H9 (cell line): ENCODE results near the gene SRGAP3. TPM values are rescaled to one million over a fixed set of nuclear protein-coding genes. Genes with fewer than 3 reads are reported as not detected.

Source experiments
- DNase-seq: peaks from one replicate; pipeline ENCODE4 v3.0.0-alpha.2; 2017
- H2AFZ ChIP-seq: one replicate; pipeline ENCODE4 v1.6.1; 2013; ENCODE audit warnings: mild to moderate bottlenecking, low read length, control low read depth, moderate library complexity
- H2AK5ac ChIP-seq: 2 replicates; pipeline ENCODE4 v1.6.1; 2013; ENCODE audit warnings: low read length, control low read depth, mixed read lengths; ENCODE audit not compliant: insufficient read length
- H2BK120ac ChIP-seq: one replicate; pipeline ENCODE4 v1.6.1; 2013; ENCODE audit warnings: low read depth, mild to moderate bottlenecking, low read length, control low read depth, inconsistent platforms; ENCODE audit not compliant: poor library complexity, severe bottlenecking
- H2BK12ac ChIP-seq: 2 replicates; pipeline ENCODE4 v1.6.1; 2013; ENCODE audit warnings: low read length, control low read depth, mixed read lengths, low read depth; ENCODE audit not compliant: insufficient read length
- H2BK15ac ChIP-seq: 2 replicates; pipeline ENCODE4 v1.6.1; 2013; ENCODE audit warnings: low read depth, low read length, control low read depth
- H2BK20ac ChIP-seq: one replicate; pipeline ENCODE4 v1.6.1; 2013; ENCODE audit warnings: low read depth, mild to moderate bottlenecking, low read length, control low read depth, inconsistent platforms; ENCODE audit not compliant: poor library complexity, severe bottlenecking
- H2BK5ac ChIP-seq: 2 replicates; pipeline ENCODE4 v1.6.1; 2013; ENCODE audit warnings: low read length, control low read depth, mixed read lengths; ENCODE audit not compliant: insufficient read length
- H3K14ac ChIP-seq: 2 replicates; pipeline ENCODE4 v1.6.1; 2013; ENCODE audit warnings: low read length, control low read depth; ENCODE audit not compliant: insufficient read depth
- H3K18ac ChIP-seq: 2 replicates; pipeline ENCODE4 v1.6.1; 2013; ENCODE audit warnings: low read depth, mild to moderate bottlenecking, mixed read lengths, low read length, control low read depth; ENCODE audit not compliant: insufficient read length
- H3K23ac ChIP-seq: 2 replicates; pipeline ENCODE4 v1.6.1; 2013; ENCODE audit warnings: low read length, control low read depth, mixed read lengths, low read depth; ENCODE audit not compliant: insufficient read length
- H3K23me2 ChIP-seq: 2 replicates; pipeline ENCODE4 v1.6.1; 2013; ENCODE audit warnings: low read depth, mild to moderate bottlenecking, mixed read lengths, low read length, control low read depth; ENCODE audit not compliant: insufficient read length, poor library complexity, severe bottlenecking
- H3K27ac ChIP-seq: 2 replicates; pipeline ENCODE4 v1.5.1; 2013; ENCODE audit warnings: low read length, control low read depth, mixed read lengths, low read depth; ENCODE audit not compliant: insufficient read length
- H3K27me3 ChIP-seq: 2 replicates; pipeline ENCODE4 v1.6.1; 2013; ENCODE audit warnings: low read length, control low read depth, inconsistent platforms; ENCODE audit not compliant: insufficient read depth
- H3K4ac ChIP-seq: 2 replicates; pipeline ENCODE4 v1.6.1; 2013; ENCODE audit warnings: low read depth, mild to moderate bottlenecking, control low read depth, inconsistent platforms, low read length, moderate library complexity
- H3K4me1 ChIP-seq: 2 replicates; pipeline ENCODE4 v1.6.1; 2013; ENCODE audit warnings: low read length, control low read depth, inconsistent platforms; ENCODE audit not compliant: insufficient read depth
- H3K4me2 ChIP-seq: 2 replicates; pipeline ENCODE4 v1.6.1; 2013; ENCODE audit warnings: low read length, control low read depth, mixed read lengths; ENCODE audit not compliant: insufficient read length, insufficient read depth
- H3K56ac ChIP-seq: 2 replicates; pipeline ENCODE4 v1.6.1; 2013; ENCODE audit warnings: low read depth, mild to moderate bottlenecking, mixed read lengths, low read length, control low read depth; ENCODE audit not compliant: insufficient read length
- H3K79me1 ChIP-seq: 2 replicates; pipeline ENCODE4 v1.6.1; 2013; ENCODE audit warnings: low read depth, mild to moderate bottlenecking, moderate library complexity, low read length, control low read depth, inconsistent platforms; ENCODE audit not compliant: insufficient read depth, poor library complexity, severe bottlenecking
- H3K79me2 ChIP-seq: 2 replicates; pipeline ENCODE4 v1.6.1; 2013; ENCODE audit warnings: low read length, control low read depth, inconsistent platforms; ENCODE audit not compliant: insufficient read depth
- H3K9ac ChIP-seq: 2 replicates; pipeline ENCODE4 v1.6.1; 2013; ENCODE audit warnings: low read length, control low read depth, mixed read lengths; ENCODE audit not compliant: insufficient read length; ENCODE audit errors: extremely low read depth
- H3K9me3 ChIP-seq: one replicate; pipeline ENCODE4 v1.6.1; 2013; ENCODE audit warnings: low read depth, low read length, inconsistent platforms; ENCODE audit not compliant: control insufficient read depth
- H3T11ph ChIP-seq: one replicate; pipeline ENCODE4 v1.6.1; 2013; ENCODE audit warnings: mild to moderate bottlenecking, low read length, control low read depth, inconsistent platforms
- H4K20me1 ChIP-seq: one replicate; pipeline ENCODE4 v1.6.1; 2013; ENCODE audit not compliant: control insufficient read depth, insufficient read length, insufficient read depth
- H4K5ac ChIP-seq: 2 replicates; pipeline ENCODE4 v1.6.1; 2013; ENCODE audit warnings: low read depth, mild to moderate bottlenecking, mixed read lengths, low read length, control low read depth; ENCODE audit not compliant: insufficient read length
- H4K8ac ChIP-seq: replicated peaks from 2 replicates; pipeline ENCODE4 v1.6.1; 2013; ENCODE audit warnings: low read length, control low read depth, mixed read lengths, low read depth; ENCODE audit not compliant: insufficient read length
- H4K91ac ChIP-seq: 2 replicates; pipeline ENCODE4 v1.6.1; 2013; ENCODE audit warnings: low read depth, mild to moderate bottlenecking, moderate library complexity, mixed read lengths, low read length, control low read depth; ENCODE audit not compliant: insufficient read length
- H3K27ac Mint-ChIP-seq, 3 experiments: 2 replicates in 2 of 3; 3 replicates in 1 of 3; pipeline ENCODE4 v1.8.0; 2020 to 2021; ENCODE audit warnings: mixed read lengths in 3 of 3, mild to moderate bottlenecking in 1 of 3, moderate library complexity in 1 of 3
- H3K27me3 Mint-ChIP-seq: 2 replicates; pipeline ENCODE4 v1.8.0; 2021; ENCODE audit warnings: low read depth, mild to moderate bottlenecking, moderate library complexity, mixed read lengths
- H3K36me3 Mint-ChIP-seq, 3 experiments: 2 replicates in 2 of 3; 3 replicates in 1 of 3; pipeline ENCODE4 v1.8.0; 2020 to 2021; ENCODE audit warnings: low read depth in 3 of 3, mixed read lengths in 3 of 3; ENCODE audit not compliant: insufficient read depth in 1 of 3
- H3K4me1 Mint-ChIP-seq, 2 experiments: 2 replicates each; pipeline ENCODE4 v1.8.0; 2020; ENCODE audit warnings: mixed read lengths in 2 of 2
- H3K4me3 Mint-ChIP-seq, 2 experiments: 2 replicates in 1 of 2; 3 replicates in 1 of 2; pipeline ENCODE4 v1.8.0; 2020 to 2021; ENCODE audit warnings: mild to moderate bottlenecking in 2 of 2, mixed read lengths in 2 of 2, moderate library complexity in 1 of 2
- H3K9me3 Mint-ChIP-seq, 2 experiments: 2 replicates in 1 of 2; 3 replicates in 1 of 2; pipeline ENCODE4 v1.8.0; 2020; ENCODE audit warnings: mild to moderate bottlenecking in 2 of 2, mixed read lengths in 2 of 2, moderate library complexity in 1 of 2
- WGBS: extraction: QIAGEN DNeasy Blood & Tissue Kit; methylation state at CpG from one replicate; pipeline ENCODE4 v1.1.7; 2013; ENCODE audit warnings: missing lambda C conversion rate, low lambda C conversion rate, mixed read lengths; ENCODE audit not compliant: insufficient read length; ENCODE audit errors: extremely low coverage; 5-methylcytosine and 5-hydroxymethylcytosine counted together
- total RNA-seq: library from RNA; stranded (reverse); gene quantifications from 2 replicates; pipeline ENCODE4 v1.2.1, GENCODE V29; 2021
- TF ChIP-seq, protein P1 (sequence below): fragments of 200-600 bp; sonication (generic); conservative IDR thresholded peaks from 3 replicates; pipeline ENCODE4 v1.8.0; 2021; ENCODE audit warnings: antibody characterized with exemption, mild to moderate bottlenecking

SRGAP3 gene
- total RNA-seq, 1 experiment from 2014 or later: 3.4 TPM

DNA sequence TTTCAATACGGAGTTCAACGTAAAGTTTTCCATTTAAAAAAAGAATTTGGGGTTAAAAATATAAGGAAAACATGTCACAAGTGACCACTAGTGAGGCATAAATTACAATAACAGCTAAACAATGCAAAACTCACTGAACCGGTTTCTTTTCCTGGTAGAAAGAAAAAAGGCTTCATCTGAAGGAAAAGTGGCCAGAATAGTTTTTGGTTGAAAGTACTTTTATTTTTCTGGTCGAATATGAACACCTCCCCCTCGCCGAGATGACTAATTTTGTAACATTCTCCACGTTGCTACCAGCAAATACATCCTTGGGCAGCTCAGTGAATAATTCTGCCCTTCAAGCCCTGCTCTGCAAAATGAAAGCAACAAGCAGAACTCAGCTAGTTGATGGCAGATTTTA lies 3.9 kb upstream of the SRGAP3 start:
- Histone ChIP-seq H3K18ac (no peak overlapping the region), H3K79me2 (no peaks in the 10 kb centered on the region), H3T11ph (no peak overlapping the region), H3K4me2 (no peak overlapping the region), H3K79me1 (no peaks in the 10 kb centered on the region), H3K27me3 (no peaks in the 10 kb centered on the region), H3K4ac (no peak overlapping the region), H3K56ac (no peak overlapping the region), H2BK12ac (no peak overlapping the region), H3K23me2 (no peaks in the 10 kb centered on the region), H2BK20ac (no peak overlapping the region), H3K9ac (no peak overlapping the region), H4K5ac (no peak overlapping the region), H3K23ac (no peak overlapping the region), H2AFZ (no peak overlapping the region), H4K20me1 (no peaks in the 10 kb centered on the region), H3K4me1 (peaks cover 3% of the 10 kb centered on the region; the same call in 1 of the 2 replicates), H4K8ac (no peak overlapping the region), H2BK120ac (no peak overlapping the region), H2BK5ac (no peak overlapping the region), H3K14ac (no peak overlapping the region), H3K9me3 (no peaks in the 10 kb centered on the region), H3K27ac (no peak overlapping the region), H4K91ac (no peak overlapping the region), H2BK15ac (no peak overlapping the region), H2AK5ac (no peak overlapping the region)
- Mint-ChIP-seq H3K4me1 (peaks cover 23 to 34% of the 10 kb centered on the region in 2 experiments), H3K9me3 (peaks cover 4 to 6% of the 10 kb centered on the region in 2 experiments; a peak in 3 of 5 replicates), H3K27ac (no peak overlapping the region), H3K27me3 (peaks cover 28% of the 10 kb centered on the region), H3K4me3 (no peak overlapping the region), H3K36me3 (0 out of 7 replicates have a peak, but pooled peaks cover 0 to 2% (median 0%) of the 10 kb centered on the region in 3 experiments)
- TF ChIP-seq, protein P1, sequence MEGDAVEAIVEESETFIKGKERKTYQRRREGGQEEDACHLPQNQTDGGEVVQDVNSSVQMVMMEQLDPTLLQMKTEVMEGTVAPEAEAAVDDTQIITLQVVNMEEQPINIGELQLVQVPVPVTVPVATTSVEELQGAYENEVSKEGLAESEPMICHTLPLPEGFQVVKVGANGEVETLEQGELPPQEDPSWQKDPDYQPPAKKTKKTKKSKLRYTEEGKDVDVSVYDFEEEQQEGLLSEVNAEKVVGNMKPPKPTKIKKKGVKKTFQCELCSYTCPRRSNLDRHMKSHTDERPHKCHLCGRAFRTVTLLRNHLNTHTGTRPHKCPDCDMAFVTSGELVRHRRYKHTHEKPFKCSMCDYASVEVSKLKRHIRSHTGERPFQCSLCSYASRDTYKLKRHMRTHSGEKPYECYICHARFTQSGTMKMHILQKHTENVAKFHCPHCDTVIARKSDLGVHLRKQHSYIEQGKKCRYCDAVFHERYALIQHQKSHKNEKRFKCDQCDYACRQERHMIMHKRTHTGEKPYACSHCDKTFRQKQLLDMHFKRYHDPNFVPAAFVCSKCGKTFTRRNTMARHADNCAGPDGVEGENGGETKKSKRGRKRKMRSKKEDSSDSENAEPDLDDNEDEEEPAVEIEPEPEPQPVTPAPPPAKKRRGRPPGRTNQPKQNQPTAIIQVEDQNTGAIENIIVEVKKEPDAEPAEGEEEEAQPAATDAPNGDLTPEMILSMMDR: no peak
- no CpG with 5 or more reads among the region's 7 CpGs for WGBS
- DNase-seq: peak; percentile 5
